Adrenal gland (tissue), 12 donors: ENCODE measurements around the gene IQSEC2. TPM values are rescaled to one million over a fixed set of nuclear protein-coding genes. Genes with fewer than 3 reads are reported as not detected.
A peak's percentile ranks its signal among the peaks of the same experiment; 100 is the strongest.

Experiments
- DNase-seq, 7 donors: peaks; one replicate each; pipeline ENCODE4 v3.0.0-alpha.2; 2019 to 2020
- H3K27ac ChIP-seq, 5 donors: fragments of 200-600 bp; sonication (generic) in 4 of 5; 1 replicate in 3 of 5; 2 replicates in 2 of 5; pipeline versions ENCODE4 v1.5.1 to v1.8.0; 2016 to 2020; ENCODE audit warnings: mild to moderate bottlenecking in 1 of 5
- H3K27me3 ChIP-seq: fragments of 200-600 bp; 2 replicates; pipeline ENCODE4 v1.8.0; 2021
- H3K36me3 ChIP-seq, 2 donors: fragments of 200-600 bp; replicated peaks in 1 of 2; 1 replicate in 1 of 2; 2 replicates in 1 of 2; pipeline versions ENCODE4 v1.5.1 to v1.8.0; 2018 to 2022
- H3K4me1 ChIP-seq, 2 donors: fragments of 200-600 bp; replicated peaks in 1 of 2; 1 replicate in 1 of 2; 2 replicates in 1 of 2; pipeline versions ENCODE4 v1.5.1 to v1.8.0; 2018 to 2021
- H3K4me3 ChIP-seq, 4 donors: fragments of 200-600 bp; sonication (generic) in 3 of 4; one replicate each; pipeline ENCODE4 v1.5.1; 2016 to 2018
- H3K9me3 ChIP-seq, 3 donors: fragments of 200-600 bp; sonication (generic) in 1 of 3; replicated peaks in 1 of 3; 1 replicate in 2 of 3; 2 replicates in 1 of 3; pipeline versions ENCODE4 v1.5.1 to v1.8.0; 2016 to 2021
- POLR2A ChIP-seq, 2 donors: fragments of 450-650 bp; IDR thresholded peaks; one replicate each; pipeline ENCODE4 v1.6.1; 2017; ENCODE audit warnings: antibody characterized with exemption in 2 of 2, mild to moderate bottlenecking in 2 of 2, moderate library complexity in 1 of 2
- WGBS, 4 donors: extraction: QIAGEN DNeasy Blood & Tissue Kit in 2 of 4; methylation state at CpG; one replicate each; pipeline versions ENCODE4 v1.1.5 to v1.1.7; 2013 to 2017; 5-methylcytosine and 5-hydroxymethylcytosine counted together
- intact Hi-C, 2 donors: fragments of 100-400 bp; cut with DNase I; formaldehyde crosslinking; loops; one replicate each; pipeline versions ENCODE4 v1.14.1 to v1.15.0; 2022 to 2023
- polyA plus RNA-seq, 3 donors: library from polyadenylated mRNA; stranded (reverse); fragments of 200-250 nt in 2 of 3; fragments of 350-450 nt in 1 of 3; fragmentation: Illumina TruSeq in 1 of 3; extraction: RNeasy Lipid Tissue Mini Kit (QIAGEN cat#74804) in 1 of 3; gene quantifications; one replicate each; pipeline ENCODE4 v1.2.3, GENCODE V29; 2013 to 2014
- total RNA-seq, 9 donors: library from RNA; depleted of rRNA in 4 of 9; stranded (reverse); fragments of >200 nt in 4 of 9; fragments of 120-200 nt in 1 of 9; fragmentation: NEBNext Ultra II Directional in 1 of 9; extraction: Animal tissue kit (Norgen Biotek cat#: 25700) in 1 of 9; gene quantifications; one replicate each; pipeline versions ENCODE4 v1.1.0 to v1.2.4, GENCODE V29; 2013 to 2023
- TF ChIP-seq, protein P1 (sequence below), 6 experiments: fragments of 450-650 bp in 4 of 6; fragments of 200-600 bp in 2 of 6; sonication (generic) in 1 of 6; IDR thresholded peaks; 1 replicate in 5 of 6; 2 replicates in 1 of 6; pipeline versions ENCODE4 v1.5.1 to v1.8.0; 2016 to 2021; ENCODE audit warnings: antibody characterized with exemption in 6 of 6, mild to moderate bottlenecking in 2 of 6, moderate library complexity in 1 of 6
- donor health status: healthy with polysubstance abuse.
- donor health status: Bipolar disorder and iron deficiency.
- donor health status: DM: yes; HTN: yes; CAD: no.
- donor health status: DM: no; HTN: no; CAD: no.
- donor health status: DM: no; HTN: no; CAD: no.
- donor health status: DM: yes; HTN: yes; CAD: no.

IQSEC2 gene
- total and polyA plus RNA-seq, 12 donors = 2.4 to 67.9 (median 37.8) TPM

- H3K27ac ChIP-seq = peak overlapping the region in 1 of 5 donors; percentile 65
- peaks cover 0 to 12% of the 10 kb centered on the region in 2 donors for H3K4me1 ChIP-seq
- DNase-seq = peak; percentile 54 to 86 (median 72)
- peaks cover 16% of the 10 kb centered on the region for H3K27me3 ChIP-seq
- H3K4me3 ChIP-seq = no peak overlapping the region
- no peaks in the 10 kb centered on the region for H3K36me3 ChIP-seq
- H3K9me3 ChIP-seq = no peaks in the 10 kb centered on the region
- no peak for TF ChIP-seq POLR2A (IDR thresholded peaks at IDR 0.05)
- TF ChIP-seq, protein P1, sequence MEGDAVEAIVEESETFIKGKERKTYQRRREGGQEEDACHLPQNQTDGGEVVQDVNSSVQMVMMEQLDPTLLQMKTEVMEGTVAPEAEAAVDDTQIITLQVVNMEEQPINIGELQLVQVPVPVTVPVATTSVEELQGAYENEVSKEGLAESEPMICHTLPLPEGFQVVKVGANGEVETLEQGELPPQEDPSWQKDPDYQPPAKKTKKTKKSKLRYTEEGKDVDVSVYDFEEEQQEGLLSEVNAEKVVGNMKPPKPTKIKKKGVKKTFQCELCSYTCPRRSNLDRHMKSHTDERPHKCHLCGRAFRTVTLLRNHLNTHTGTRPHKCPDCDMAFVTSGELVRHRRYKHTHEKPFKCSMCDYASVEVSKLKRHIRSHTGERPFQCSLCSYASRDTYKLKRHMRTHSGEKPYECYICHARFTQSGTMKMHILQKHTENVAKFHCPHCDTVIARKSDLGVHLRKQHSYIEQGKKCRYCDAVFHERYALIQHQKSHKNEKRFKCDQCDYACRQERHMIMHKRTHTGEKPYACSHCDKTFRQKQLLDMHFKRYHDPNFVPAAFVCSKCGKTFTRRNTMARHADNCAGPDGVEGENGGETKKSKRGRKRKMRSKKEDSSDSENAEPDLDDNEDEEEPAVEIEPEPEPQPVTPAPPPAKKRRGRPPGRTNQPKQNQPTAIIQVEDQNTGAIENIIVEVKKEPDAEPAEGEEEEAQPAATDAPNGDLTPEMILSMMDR (IDR thresholded peaks at IDR 0.05) = peak; percentile 66 to 84 (median 78)
- 0 to 6% (median 5%) methylated on average over 5 to 8 of the region's 8 CpGs for WGBS, 4 donors
- intact Hi-C loops = no loop called here
Observed at GRCh38 chrX:53312946-53313727, 31.8 kb upstream of the IQSEC2 start.

DNA sequence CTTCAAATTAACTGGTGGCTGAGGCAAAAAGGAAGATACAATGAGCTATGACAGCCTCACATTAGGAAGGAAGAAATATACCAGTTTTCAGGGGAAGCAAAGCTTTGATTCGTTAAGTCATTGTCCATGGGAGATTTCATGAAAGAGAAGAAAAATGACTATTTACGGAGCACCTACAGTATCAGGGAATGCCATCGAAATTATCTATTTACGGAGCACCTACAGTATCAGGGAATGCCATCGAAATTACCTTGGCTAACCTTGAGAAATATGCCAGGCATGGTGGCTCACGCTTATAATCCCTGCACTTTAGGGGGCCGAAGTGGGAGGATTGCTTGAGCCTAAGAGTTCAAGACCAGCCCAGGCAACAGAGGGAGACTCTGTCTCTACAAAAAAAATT is 28.5 kb upstream of the IQSEC2 start:
- TF ChIP-seq, protein P1 (IDR thresholded peaks at IDR 0.05) = no peak
- TF ChIP-seq POLR2A (IDR thresholded peaks at IDR 0.05) = no peak
- no peaks in the 10 kb centered on the region for H3K9me3 ChIP-seq
- no peak overlapping the region for H3K4me3 ChIP-seq
- peaks cover 7% of the 10 kb centered on the region for H3K27me3 ChIP-seq
- no peak overlapping the region for H3K27ac ChIP-seq
- intact Hi-C loops = no loop called here
- WGBS, 4 donors = 72 to 80% (median 76%) methylated on average over 6 to 7 of the region's 7 CpGs
- DNase-seq = no peak
- H3K36me3 ChIP-seq = no peaks in the 10 kb centered on the region
- H3K4me1 ChIP-seq = peaks cover 0 to 8% of the 10 kb centered on the region in 2 donors

- Histone ChIP-seq H3K27me3 (peaks cover 8% of the 10 kb centered on the region), H3K27ac (no peak overlapping the region), H3K4me1 (peaks cover 0 to 8% of the 10 kb centered on the region in 2 donors), H3K4me3 (no peak overlapping the region), H3K9me3 (no peaks in the 10 kb centered on the region), H3K36me3 (no peaks in the 10 kb centered on the region)
- 92 to 100% (median 94%) methylated on average over 4 of the region's 4 CpGs for WGBS, 4 donors
- no peak for DNase-seq
- TF ChIP-seq POLR2A (IDR thresholded peaks at IDR 0.05) = no peak
- TF ChIP-seq, protein P1 (IDR thresholded peaks at IDR 0.05) = no peak
- intact Hi-C loops = no loop called here
Observed at GRCh38 chrX:53308836-53309235, 27.5 kb upstream of the IQSEC2 start.

GRCh38 chrX:53305996-53306937 is 24.9 kb upstream of the IQSEC2 start:
- 61 to 78% (median 74%) methylated on average over 2 to 9 of the region's 9 CpGs for whole genome bisulfite sequencing, 4 donors
- Histone ChIP-seq H3K36me3 (no peaks in the 10 kb centered on the region), H3K27me3 (peaks cover 18% of the 10 kb centered on the region), H3K4me1 (no peaks in the 10 kb centered on the region), H3K9me3 (no peaks in the 10 kb centered on the region), H3K27ac (peak overlapping the region in 1 of 5 donors; percentile 52), H3K4me3 (no peak overlapping the region)
- DNase-seq = no peak
- TF ChIP-seq, protein P1 (IDR thresholded peaks at IDR 0.05) = no peak
- TF ChIP-seq POLR2A (IDR thresholded peaks at IDR 0.05) = no peak
- intact Hi-C loops = no loop called here
